Activated T-cell treated with anti-CD3 and anti-CD28 coated beads, Interleukin-2, amount 50 U/mL, for 1 hour (primary cell): Measurements from ENCODE around the gene CADPS.

ENCODE experiments used
- DNase-seq: peaks from one replicate; pipeline ENCODE4 v3.0.0-alpha.2; 2020

Gene CADPS

DNA sequence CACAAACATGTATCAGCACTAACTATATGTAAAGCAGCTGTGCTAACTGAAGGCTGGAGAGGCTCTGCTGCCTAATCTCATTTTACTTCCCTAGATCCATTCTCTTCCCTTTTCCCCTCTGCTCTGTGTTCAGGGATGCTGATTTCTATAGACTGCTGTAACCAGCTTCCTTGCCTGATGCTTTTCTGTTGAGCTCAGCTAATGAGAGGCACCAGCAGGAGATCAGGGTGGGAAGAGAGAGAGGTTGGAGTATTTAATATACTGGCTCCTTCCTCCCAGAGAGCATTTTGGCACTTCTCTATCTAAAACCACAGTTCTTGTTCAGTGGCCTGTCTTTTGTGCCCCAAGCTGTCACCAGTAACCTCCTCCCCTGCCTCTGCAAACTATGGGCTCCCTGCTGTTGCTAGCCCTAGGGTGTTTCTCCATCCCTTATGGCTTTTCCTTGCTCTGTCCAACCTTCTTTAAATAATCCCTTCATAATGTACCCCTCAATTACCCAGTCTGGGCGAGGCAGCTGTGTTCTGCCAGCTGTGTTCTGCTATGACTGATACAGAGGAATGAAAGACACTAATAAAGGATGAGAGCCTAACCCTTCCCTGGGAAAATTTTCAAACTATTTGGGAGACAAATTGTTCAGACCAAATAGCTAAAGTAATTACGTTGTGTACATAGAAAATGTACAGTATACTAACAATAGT, 69.5 kb downstream of the CADPS start:
- DNase-seq, result no peak

DNA sequence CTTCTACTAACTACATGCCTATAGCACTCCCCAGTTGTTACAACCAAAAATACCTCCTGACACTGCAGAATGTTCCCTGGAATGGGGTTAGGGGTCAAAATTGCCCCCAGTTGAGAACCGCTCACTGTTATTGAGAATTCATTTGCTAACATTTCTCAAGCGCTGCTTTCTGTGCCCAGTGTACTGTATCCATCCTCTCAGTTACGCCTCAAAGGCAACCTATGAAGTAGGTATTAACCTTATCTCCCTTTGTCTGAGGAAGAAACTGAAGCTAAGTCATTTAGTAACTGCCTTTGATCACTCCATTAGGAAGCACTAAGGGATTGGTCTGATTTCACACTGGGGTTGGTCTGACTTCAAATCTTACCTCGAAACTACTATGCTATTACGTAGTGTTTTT, 70.1 kb downstream of the CADPS start:
- DNase-seq, result no peak

DNA sequence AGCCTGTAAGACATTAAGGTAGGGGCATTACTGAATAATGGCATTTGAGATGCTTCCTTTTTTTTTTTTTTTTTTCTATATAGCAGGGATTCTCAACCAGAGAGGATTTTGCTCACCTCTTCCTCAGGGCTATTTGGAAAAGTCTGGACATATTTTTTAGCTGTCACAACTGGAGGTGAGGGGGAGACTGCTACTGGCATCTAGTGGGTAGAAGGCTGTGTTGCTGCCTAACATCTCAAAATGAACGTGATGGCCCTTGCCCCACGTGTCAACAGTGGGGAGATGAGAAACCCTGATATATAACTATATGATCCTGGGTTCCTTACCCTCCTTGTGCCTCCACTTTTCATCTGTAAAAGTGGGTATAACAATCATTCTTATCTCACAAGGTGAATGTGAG, 71.9 kb downstream of the CADPS start:
- no peak for DNase-seq

DNA sequence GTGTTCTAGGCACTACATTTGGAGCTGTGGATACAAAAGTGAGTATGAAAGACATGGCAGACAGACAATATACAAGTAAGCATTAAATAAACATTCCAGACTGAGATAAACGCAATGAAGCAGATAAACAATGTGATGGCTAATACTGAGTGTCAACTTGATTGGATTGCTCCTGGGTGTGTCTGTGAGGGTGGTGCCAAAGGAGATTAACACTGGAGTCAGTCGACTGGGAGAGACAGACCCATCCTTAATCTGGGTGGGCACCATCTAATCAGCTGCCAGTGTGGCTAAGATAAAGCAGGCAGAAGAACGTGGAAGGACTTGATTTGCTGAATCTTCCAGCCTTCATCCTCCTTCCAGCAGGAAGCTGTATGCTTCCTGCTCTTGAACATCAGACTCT, 77.2 kb downstream of the CADPS start:
- no peak for DNase-seq

DNA sequence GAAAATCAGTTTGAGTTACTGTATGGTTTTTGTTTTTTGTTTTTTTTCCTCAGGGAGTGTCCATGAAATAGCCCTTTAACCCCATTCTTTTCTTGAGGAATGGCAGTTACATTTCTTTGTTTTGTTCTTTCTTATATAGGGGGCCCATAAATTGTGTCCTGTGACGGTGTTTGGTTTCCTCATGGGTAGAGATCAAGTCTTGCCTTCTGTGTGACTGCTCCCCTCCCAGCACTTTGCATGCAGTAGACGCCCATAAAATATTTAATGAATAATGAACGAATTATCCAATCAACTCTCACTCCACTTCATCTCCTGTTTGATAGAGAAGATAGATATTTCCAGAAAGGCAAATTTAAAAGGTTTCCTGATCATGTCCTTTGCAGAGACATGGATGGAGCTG, 78.1 kb downstream of the CADPS start:
- DNase-seq, result no peak

DNA sequence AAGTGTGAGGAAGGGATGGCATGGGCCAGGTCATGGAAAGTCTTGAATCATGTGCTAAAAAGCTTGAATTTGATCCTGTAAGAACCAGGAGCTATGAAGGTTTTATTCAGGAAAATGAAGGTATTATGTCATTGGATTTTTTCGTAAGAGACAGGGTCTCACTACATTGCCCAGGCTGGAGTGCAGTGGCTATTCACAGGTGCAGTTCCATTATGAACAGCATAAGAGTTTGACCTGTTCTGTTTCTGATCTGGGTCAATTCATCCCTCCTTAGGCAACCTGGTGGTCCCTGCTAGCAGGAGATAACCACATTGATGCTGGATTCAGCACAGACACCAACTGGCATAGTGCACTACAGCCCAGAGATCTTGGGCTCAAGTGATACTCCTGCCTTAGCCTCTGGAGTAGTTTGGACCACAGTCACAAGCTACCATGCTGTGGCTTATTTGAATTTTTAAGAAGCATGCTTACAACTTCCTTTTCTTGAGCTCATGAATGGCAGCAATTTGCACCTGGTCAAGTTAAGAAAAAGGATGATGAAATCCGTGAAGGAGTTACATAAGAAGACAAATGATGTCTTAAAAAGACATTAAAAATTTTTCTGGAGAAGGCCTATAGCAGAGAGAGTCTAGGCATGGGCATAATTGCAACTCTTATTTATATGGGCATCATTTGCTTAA, 79.1 kb downstream of the CADPS start:
- DNase-seq, result no peak

DNA sequence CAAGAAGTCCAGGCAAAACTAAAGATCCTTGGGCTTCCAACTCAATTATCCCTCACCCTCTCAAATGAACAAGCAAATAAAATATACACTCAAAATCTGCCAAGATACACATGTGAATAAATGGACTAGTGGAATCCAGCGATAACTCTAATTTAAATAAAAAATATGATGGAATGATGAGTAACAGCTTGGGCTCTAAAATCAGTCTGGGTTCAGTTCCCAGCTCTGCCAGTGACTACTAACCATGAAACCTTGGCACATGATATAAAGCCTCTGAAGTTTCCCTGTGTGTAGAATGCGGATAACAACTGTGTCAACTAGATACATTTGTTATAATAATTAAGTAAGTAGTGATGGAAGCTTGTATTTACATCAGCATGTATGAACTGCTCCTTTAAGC, 81.3 kb downstream of the CADPS start:
- no peak for DNase-seq

DNA sequence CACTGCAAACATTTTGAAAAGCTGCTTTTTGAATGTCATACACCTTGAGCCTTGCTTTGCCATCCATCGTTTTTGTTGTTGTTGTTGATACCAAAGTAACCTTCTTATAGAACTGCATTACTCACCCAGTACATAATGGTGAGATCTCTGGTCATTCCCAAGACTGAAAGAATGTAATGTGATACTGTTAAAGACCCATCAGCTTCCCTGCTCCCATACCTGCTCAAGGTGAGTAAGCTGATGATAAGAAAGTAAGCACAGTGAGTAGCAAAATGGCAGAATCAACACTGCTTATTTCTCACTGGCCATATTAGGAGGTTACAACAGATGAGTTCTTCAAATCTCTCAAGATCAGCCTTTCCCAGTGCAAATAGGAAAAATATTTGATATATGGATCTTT, 89.8 kb downstream of the CADPS start:
- DNase-seq, result no peak

DNA sequence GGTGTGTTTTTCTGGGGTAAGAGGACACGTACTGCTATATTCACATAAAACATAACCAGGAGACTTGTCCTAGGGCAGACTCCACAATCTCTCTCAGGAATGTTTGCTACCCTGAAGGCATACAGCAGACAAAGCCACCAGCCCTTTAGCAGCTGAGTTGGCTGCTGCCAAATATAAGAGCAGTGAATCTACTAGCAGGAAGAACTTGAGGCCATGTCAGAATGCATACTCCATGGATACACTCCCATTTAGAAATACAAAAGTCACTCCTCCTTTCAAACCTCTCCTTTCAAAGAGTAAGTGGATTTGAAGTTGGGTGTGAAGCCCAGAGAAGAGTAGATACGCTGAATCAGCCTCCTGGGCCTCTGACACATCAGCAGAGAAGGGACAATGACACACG, 94.1 kb downstream of the CADPS start:
- no peak for DNase-seq

DNA sequence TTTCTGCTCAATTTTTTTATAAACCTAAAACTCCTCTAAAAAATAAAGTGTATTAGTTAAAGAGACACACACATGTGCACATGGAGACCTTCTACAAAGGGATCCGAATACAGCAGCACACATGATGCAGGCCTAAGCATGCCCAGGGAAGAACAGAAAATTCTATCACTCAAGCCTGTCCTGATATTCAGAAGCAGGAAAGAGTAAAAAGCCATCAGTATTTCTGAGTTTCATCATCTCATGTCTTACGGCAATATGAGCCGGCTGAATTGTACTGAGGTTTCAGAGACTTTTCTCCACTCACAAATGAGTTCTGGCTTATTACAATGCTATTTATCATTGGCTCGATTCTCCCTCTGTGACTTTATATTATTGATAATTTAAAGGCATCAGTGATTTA, 97.5 kb downstream of the CADPS start:
- no peak for DNase-seq

DNA sequence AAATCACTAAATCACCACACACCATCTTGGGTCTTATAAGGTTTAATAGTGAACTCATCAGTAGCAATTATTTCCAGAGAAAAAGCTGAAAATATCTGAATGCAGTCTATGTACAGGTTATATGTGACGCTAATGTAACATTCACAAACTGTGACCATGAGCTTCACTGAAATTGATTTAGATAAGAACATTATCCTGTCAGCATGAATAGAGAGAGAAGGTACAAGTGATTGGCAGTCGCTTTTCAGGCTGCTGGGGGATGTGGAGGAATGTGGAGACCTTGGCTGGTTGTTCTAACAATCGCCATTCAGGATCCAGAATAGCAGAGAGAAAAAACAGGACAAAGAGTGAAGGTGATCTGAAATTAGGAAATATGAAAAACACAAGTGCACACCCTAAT, 98.1 kb downstream of the CADPS start:
- no peak for DNase-seq

DNA sequence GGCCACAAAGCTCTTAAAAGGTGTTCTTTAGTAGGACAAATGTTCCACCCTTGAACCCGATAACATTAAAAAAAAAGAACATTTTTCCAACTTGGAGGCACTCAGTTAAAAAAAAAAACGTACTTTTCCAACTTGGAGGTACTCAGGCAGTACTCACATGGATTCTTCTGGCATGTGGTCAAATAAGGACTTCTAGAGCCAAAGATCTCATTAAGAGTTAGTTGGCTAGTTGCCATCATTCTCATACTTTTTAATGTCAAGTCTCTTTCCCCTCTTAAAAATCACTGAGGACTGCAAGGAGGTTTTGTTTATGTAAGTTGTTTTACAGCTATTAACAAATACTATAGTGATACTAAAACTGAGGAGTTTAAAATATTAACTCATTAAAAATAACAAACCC, 101.0 kb downstream of the CADPS start:
- no peak for DNase-seq

DNA sequence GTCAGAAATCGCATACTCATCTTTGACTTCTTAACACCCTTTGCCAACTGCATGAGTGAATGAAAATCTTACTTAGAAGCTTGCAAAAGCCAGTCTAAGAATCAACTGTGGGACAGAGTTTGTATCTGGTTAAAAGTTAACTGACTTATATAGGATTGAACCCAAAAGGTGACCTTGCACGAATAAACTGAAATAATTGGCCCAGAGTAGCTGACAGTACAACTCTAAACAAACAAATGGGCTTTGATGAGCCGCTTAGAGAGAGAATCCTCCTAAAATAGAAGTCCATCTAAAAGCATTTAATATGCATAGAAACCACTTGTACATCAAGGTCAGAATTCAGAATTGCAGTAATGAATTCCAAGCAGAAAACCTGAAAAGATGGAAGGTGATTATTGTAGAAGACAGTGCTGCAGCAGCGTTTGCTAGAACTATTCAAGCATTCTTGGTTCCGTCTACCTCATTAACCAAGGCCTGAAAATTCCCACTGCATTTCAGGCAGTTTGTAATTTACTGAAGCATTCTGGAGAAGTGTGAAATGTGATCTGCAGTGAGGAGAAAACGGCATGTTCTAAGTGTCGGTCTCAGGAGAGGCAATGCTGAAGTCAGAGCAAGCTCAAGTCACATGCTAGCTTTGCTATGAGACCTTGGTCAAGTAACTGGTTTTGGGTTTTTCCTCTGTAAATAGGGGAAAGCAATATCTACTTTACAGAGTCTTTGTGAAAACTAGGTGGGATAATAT, 103.7 kb downstream of the CADPS start:
- DNase-seq, result no peak

DNA sequence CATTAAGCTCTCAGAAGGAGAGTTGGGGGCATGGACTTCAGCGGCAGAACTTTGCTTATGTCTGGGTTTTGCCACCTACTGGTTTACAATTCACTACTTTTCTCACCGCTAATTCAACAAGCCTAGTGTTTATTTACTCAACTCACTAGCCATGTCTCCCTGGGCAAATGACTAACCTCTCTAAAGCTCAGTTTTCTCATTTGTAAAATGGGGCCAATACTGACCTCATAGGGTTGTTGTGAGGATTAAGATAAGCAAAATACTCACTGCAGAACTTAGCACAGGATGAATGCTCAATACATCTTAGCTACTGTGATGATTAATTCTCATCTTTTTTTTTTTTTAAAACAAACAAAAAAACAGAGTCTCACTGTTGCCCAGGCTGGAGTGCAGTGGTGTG, 106.3 kb downstream of the CADPS start:
- DNase-seq, result no peak

DNA sequence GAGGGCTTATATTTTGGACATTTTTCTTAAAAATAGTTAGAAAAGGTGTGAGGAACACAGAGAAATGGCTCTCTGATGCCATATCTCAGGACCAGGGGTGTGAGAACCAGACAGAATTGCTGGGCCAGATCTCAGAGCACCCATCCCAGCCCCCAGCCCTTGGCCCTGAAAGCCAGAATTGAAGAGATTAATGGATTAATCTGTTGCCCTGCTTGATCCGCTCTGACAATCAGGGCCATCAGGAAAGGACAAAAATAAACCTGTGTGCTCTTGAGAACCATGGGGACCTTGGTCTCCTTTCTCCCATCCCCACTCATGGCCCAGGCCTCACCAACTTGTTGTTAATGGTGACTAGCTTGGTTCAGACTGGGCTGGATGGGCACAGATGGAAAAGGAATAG, 113.5 kb downstream of the CADPS start:
- no peak for DNase-seq

DNA sequence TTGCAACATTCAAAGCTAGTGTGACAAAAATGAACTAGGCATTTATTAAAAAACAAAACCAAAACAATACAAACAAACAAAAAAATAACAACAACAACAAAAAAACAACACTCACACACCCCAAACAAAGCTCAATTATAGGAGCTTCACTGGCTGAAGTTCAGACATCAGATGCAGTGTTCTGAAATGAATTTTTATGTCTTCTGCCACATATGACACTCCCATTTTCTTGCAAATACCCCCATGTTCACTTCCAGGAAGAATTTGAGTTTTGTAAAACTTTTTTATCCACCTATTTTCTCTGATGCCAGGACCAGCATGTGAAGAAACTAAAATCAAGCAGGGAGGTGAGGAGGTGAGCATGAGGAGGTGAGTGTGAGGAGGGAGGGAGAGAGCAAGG, 113.9 kb downstream of the CADPS start:
- no peak for DNase-seq

DNA sequence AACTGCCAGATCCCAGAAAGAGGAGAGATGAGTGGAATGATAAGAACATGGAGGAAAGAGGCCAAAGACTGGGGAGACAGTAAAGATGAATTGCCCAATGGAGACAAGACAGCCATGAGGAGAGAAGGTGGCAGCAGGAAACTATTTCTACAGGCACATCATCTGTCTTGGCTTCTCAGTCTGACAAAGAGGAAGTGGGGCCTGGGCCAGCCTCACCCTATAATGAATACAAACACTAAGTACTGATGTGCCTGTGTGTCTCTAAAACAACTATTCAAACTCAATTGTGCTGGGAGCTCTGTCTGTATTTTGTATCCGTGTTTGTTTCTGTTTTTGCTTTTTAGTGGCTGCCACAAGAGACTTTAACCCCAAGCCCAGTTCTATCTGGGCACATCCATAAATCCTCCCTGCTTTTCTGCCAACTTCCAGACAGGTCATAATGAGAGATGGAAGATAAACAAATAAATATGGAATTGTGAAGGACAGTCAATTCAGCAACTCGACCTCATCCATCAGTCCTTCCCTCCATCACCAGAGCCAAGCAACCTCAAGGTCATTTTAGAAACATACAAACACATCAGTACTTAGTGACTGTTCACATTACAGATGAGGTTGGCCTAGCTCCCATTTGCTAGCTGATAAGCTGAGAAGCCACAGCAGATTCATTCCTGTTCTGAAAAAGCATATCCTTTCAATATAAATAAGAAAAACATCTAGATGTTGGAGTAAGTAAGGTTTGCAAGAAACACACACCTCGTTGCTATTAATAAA, 116.7 kb downstream of the CADPS start:
- DNase-seq, result no peak

DNA sequence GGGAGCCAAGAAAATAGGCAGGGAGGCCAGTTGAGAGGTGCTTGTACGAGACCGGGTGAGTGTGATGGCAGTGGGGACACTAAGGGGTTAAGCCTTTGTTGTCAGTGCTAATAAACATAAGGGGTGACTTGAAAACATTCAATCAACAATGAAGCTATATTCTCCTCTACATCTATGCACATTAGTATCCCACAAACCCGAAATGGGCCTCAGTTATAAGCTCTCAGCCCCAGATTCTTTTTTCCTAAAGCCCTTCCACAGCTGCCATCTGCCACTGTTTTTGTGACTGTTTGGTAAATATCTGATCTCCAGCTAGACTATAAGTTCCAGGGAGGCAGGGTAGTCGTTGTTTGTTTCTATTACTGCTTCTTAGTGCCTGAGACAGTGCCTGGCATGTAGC, 118.2 kb downstream of the CADPS start:
- no peak for DNase-seq

DNA sequence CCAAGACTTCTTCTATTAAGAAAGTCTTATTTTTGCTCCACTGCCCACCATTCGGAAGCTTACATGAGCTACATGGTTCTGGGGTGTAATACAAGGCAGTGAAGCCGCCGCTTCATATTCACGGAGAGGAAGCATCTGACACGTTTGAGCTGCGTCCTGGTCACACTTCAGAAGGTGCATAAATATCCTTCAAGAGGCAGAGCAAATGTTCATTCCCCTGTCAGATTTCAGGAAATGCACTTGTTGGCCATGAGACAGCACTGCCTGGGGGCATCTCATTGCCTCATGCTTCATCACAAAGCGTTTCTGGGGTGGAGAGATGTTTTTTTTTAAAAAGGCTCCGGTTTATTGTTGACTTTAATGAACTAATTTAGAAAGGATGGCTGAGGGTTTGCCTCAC, 119.9 kb downstream of the CADPS start:
- no peak for DNase-seq

DNA sequence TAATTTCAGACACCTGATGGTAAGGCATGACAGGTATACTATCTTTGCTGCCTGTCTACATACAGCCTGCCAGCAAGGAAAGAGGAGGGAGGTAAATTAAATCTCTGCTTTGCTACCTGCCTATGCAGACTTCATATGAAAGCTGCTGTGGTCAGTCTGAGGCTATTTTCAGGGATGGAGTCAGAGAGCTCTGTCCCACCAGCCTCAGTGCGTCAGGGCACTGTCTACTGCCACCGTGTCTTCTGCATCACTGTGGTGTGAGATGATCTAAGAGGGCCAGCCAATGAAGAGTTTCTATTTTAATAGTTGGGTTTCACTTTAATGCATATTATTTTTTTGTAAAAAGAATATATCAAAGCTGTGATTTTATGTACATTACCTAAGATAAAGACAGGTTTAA, 125.6 kb downstream of the CADPS start:
- no peak for DNase-seq

DNA sequence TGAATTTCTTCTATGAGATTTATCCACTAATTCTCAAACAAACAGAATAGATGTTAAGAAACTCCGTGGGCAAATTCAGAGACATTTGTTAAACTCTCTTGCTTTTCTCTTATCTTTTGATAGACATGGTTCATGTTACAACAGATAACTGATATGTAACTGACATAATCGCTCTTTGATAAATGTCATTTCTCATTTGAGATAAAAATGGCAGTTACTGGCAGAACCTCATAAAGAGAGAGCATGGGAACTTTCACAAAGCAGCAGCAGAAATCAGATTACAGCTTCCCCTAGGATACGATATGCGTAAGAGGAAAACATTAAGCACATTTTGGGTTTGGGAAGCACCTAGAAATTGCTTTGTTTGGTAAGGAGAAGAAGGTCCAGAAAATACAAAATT, 126.1 kb downstream of the CADPS start:
- DNase-seq, result no peak

DNA sequence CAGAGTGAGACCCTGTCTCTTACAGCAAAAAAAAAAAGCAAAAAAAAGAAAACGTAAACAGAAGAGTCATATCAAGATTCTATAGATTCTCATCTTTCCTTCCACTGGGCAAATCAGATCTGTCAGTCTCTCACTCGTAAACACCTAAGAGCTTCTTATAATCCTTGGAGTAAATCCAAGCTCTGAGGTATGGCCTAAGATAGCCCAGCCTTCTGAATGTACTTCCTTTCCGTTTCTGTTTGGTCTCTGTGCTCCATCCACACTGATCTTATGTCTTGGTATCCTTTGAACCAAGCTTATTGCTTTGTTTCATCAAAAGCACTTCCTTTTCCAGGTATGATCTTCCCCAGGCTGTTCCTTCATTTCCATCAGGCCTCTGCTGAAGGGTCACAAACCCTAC, 137.8 kb downstream of the CADPS start:
- no peak for DNase-seq

DNA sequence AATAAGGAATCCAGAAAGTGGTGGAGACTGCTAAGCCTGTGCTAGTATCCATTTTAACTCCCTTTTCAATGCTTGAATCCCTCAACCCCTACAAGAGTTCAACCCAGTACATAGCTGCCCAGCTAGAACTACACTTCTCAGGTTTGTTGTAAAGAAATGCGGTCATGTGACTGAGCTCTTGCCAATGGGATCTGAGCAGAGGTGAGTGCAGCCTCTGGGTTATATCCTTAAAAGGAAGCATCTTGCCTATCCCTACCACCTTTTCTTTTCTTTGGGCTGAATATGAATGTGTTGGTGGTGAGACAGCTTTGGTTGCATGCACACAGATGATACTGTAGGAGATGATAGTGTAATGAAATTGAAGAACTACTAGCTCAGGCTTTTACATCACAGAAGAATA, 139.7 kb downstream of the CADPS start:
- no peak for DNase-seq
